GM13976 (cell line): ENCODE data around the gene GPR87.

ENCODE experiments used
- DNase-seq: peaks from one replicate; pipeline ENCODE4 v3.0.0; 2012; ENCODE audit warnings: low spot score
- CTCF ChIP-seq: IDR thresholded peaks from 2 replicates; pipeline ENCODE4 v1.5.1; 2012; ENCODE audit warnings: borderline replicate concordance, mild to moderate bottlenecking; ENCODE audit not compliant: insufficient read depth; ENCODE audit errors: extremely low read depth, missing control alignments, control extremely low read depth
- in situ Hi-C: fragments of 300-500 bp; cut with MboI; formaldehyde crosslinking; loops from one replicate; pipeline ENCODE4 v1.12.0; 2022; ENCODE audit warnings: low sequenced_read_pairs, mixed read lengths, inconsistent platforms; ENCODE audit not compliant: unreplicated experiment

Gene GPR87

GRCh38 chr3:151316267-151316991 lies at the start of gene GPR87:
Gene GPR87 (minus strand): TSS chr3:151316820. CDS start chr3:151300100, 16,720 bp downstream.
- no peak for TF ChIP-seq CTCF
- in situ Hi-C loops, result no loop called here
- no peak for DNase-seq

GRCh38 chr3:151362751-151363174 lies 46.1 kb upstream of the GPR87 start:
- TF ChIP-seq CTCF, result no peak
- no peak for DNase-seq
- in situ Hi-C loops, result no loop called here

- in situ Hi-C loops, result no loop called here
- TF ChIP-seq CTCF, result no peak
- no peak for DNase-seq
Observed at GRCh38 chr3:151357463-151357850, 40.8 kb upstream of the GPR87 start.

GRCh38 chr3:151356794-151357462 lies 40.3 kb upstream of the GPR87 start:
- no peak for TF ChIP-seq CTCF
- no peak for DNase-seq
- in situ Hi-C loops, result no loop called here

- in situ Hi-C loops, result no loop called here
- no peak for TF ChIP-seq CTCF
- DNase-seq, result no peak
Observed at GRCh38 chr3:151351648-151352047, 35.0 kb upstream of the GPR87 start.

GRCh38 chr3:151351219-151351618 lies 34.6 kb upstream of the GPR87 start:
- peak; percentile 24 for DNase-seq
- TF ChIP-seq CTCF, result no peak
- in situ Hi-C loops, result no loop called here
